RPMI8226 (cell line): ENCODE results near the gene SLC39A7.

ENCODE experiments used
- DNase-seq: peaks from one replicate; pipeline ENCODE4 v3.0.0-alpha.2; 2015

SLC39A7 gene

DNA sequence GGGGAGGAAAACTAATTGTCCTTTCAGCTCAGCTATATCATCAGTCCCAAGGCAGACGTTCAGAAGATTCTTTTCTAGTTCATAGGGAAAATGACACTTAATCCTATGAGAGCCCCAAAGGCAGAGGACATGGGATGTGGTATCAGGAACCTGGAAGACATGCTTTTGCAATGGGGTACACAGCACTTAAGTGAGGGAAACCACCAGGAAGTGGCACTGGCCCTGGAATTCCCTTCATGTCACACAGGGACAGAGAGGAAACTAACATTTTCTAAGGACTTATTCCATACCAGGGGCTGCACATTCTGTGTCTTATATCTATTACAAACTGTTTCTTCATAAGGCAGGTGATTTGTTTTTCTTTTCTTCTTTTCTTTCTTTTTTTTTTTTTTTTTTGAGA is 42.8 kb downstream of the SLC39A7 start:
- DNase-seq: no peak

DNA sequence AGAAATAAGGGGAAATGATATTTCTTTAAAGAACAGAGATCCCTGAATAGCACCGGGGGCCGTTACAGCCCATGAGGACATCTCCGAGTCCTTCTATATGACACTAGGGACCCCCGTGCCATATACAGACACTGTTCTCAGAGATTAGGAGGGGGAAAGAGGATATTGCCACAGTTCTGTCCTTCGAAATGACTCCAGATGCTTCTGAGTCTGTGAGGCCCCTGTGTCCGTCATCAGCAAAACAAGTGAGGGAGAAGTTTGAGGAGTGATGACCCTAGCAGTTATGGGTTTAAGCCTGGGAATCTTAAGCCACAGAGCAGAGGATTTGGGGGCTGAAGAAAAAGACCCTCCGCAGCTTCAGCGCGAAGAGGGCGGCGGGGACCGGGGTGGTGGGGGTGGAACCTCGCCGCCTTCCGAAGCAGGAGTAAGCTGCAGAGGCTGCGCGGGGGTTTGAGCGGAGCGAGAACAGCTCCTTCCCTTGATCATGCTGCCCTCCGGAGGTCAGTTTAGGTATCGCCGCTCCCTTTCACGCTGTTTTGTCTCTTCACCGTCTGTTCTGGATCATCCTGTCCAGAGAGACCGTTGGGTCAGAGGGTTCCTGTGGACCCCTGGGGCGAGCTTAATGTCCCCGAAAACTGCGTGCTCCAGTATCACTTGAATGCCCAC is 47.4 kb downstream of the SLC39A7 start:
- peak; percentile 93 for DNase-seq

DNA sequence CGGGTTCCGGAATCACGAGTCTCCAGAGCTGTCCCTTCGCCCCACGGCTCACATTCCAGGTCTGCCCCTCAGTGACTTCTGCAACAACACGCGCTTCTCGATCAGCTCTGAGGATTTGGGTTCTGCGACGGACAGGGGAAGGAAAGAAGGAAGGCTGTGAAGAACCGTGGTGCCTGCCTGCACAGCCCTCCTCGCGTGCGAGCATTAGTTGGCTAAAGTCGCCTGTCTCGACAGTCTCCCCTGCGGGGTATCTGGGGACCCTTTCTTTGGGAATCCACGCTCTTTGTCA is 47.9 kb downstream of the SLC39A7 start:
- peak; percentile 67 for DNase-seq

DNA sequence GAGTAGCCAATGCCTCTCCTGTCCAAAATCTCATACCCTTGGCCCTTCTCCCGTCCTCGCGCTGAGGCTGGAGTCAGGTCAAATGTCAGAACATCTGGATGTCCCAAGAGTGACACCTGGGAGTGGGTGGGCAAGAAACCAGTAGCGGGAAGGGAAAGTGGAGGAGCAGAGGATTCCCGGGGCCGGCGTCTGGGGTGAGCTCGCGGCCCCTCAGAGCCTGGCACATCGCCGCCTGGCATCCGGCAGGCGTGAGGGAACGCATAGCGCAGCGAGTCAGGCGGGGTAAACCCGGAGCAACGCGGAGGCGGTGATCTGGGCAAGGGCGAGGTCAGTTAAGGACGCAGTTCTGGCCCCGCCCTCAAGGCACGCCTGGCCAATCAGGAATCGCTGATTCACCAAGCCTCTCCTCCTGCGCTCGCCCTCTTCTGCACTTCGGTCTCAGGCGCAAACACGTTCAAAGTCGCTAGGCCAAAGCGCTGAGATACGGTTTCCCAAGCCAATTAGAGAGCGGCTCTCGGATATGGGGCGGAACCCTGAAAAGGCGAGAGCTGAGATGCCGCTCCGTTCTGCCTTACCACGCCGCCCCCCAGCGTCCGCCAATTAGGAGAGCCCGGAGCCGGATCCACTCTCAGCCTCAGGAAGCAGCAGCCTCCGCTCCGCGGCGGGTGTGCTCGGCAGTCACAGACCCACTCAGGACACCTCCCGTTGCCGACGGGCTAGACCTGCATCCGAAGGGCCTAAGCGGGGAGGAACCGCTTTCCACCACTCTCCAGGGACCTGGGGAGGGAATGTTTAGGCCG is 48.5 kb downstream of the SLC39A7 start:
- DNase-seq: peak; percentile 99

DNA sequence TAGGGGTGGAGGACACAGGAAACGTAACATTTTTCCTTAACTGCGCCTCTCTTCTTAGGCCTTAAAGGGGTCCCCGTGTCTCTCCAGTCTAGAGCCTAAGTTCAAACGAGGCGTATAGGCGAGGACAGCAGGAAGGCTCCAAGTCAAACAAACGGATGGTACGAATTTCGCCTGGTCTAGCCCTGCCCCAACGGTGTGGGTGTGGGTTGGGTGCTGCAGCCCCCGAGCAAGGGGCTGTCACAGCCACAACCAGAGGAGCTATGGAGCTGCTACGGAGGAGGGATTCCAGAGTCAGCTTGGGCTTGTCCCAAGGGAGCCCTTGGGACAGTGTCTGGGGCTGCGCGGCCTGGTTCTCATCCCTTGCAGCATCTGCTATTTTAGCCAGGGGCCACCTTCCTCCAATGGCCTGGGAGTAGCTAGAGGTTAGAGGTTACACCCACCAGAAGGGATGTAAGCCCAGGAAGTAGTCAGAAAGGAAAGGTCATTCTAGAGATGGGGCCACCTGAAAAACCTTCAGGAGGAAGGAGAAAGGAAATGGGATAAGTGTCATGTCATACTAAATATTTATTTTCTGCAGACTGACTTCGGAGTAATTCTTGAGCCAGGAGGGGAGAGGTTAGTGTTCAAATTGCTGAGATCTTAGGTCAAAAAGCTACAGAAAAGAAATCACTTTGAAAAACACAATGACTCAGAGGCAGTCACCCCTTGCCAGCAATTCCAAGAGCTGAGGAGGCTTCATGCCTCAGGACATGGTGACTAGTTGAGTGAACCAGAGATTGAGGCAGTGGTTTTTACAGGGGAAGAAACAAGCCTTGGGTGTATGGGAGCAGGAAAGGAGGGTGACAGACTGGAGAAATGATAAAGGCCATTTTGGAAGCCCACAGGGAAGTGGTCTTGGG is 49.3 kb downstream of the SLC39A7 start:
- DNase-seq: no peak

DNA sequence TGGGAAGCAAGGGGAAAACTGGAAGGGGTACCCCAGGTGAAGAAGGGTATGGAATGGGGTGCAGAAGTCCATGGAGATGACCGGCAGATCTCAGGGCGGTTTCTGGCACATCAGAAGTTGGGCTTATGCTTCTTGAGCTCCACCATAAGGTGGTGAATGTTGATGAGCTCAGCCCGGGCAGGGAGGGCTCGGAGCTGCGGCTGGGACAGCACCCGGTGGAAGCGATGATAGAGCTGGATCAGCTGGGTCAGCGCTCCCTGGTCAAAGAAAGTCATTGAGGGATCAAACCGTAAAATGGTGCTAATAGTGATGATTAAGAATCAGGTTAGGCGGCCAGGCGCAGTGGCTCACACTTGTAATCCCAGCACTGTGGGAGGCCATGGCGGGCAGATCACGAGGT is 50.1 kb downstream of the SLC39A7 start:
- DNase-seq: no peak

DNA sequence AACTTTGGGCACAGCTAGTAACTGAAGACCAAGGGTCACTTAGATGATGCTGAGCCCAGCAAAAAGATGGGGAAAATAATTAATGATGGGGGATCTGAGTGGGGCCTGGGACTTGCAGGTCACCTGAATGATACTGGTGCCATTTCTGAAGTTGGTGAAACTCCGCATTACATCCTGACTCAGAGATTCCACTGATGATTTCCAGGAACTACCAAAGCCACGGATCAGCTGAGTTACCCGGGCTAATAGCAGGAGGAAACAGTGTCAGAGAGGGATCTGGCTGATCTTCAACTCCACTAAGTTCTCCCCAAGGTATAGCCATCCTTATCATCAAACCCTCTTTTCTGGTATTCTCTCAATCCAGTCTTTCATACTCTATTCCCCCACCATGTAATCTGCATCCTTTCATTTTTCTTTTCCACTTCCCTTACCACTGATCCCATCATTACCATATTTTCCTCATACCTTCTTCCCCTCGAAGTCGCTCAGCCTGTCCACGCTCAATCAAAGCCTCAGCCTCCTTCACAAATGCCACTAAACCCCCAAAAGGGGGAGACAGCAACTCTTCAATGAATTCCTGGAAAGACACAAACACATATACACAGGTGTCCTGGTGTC is 50.8 kb downstream of the SLC39A7 start:
- no peak for DNase-seq

DNA sequence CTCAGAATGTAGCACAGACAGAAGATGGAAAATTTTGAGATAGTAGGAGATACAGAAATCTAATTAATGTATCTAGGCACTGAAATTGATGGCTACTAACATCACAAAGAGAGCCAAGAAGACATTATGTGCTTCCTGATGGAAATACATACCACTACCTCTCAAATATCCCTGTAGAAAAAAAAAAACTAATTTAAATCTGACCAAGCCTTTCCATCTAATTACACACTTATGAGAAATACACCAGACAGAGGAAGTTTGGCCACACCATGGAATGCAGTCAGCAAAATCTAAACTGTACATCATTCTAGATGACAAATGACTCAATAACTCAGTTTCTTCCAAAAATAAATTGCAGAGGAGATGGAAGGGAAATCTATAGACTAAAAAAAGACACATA is 52.1 kb downstream of the SLC39A7 start:
- DNase-seq: no peak
